A549 (cell line): Measurements from ENCODE around the gene PZP. TPM values are rescaled to one million over a fixed set of nuclear protein-coding genes. Genes with fewer than 3 reads are reported as not detected.
"Not testable (repeated sequence)": the region's sequence is repeated elsewhere in the genome, so short reads cannot be mapped to it uniquely, and the experiment has no call there.

Source experiments
- ATAC-seq, 2 experiments: fragments of 200-7000 bp in 1 of 2; fragments of >200 bp in 1 of 2; cut with Nextera tagmentation in 1 of 2; cut with Tn5 transposase in 1 of 2; 3 replicates each; pipeline versions ENCODE4 v1.8.0 to v1.9.1; 2018 to 2020; ENCODE audit warnings: mild to moderate bottlenecking in 1 of 2, moderate library complexity in 1 of 2
- CTCF ChIA-PET: fragments of 300-600 bp; sonication (Branson Sonifier 250); formaldehyde crosslinking; extraction: SDS; loops from one replicate; lab custom pipeline; 2021; ENCODE audit warnings: antibody characterized with exemption, inconsistent platforms; lab: Yijun Ruan, JAX
- POLR2A ChIA-PET: fragments of 350-600 bp; formaldehyde crosslinking; extraction: SDS; loops from one replicate; lab custom pipeline; 2021; ENCODE audit warnings: antibody characterized with exemption, inconsistent platforms; lab: Yijun Ruan, JAX
- DNase-seq, 2 experiments: peaks; one replicate each; pipeline versions ENCODE4 v3.0.0 to v3.0.0-alpha.2; 2011 to 2016; ENCODE audit warnings: low read depth in 1 of 2, low spot score in 1 of 2
- FAIRE-seq: peaks from 2 replicates; lab custom pipeline; 2011; peaks lifted over from hg19 to GRCh38; lab: Jason Lieb, UNC
- H3K27ac ChIP-seq, 2 experiments: fragments of >200 bp; sonication (Bioruptor Twin); formaldehyde crosslinking; 3 replicates each; pipeline ENCODE4 v1.5.1; 2016 to 2017
- H3K4me1 ChIP-seq: fragments of >200 bp; sonication (Bioruptor Twin); formaldehyde crosslinking; 3 replicates; pipeline ENCODE4 v1.6.1; 2016
- H3K4me2 ChIP-seq: fragments of >200 bp; sonication (Bioruptor Twin); formaldehyde crosslinking; 3 replicates; pipeline ENCODE4 v1.6.1; 2016
- H3K4me3 ChIP-seq: fragments of >200 bp; sonication (Bioruptor Twin); formaldehyde crosslinking; 3 replicates; pipeline ENCODE4 v1.5.1; 2016
- H3K9me3 ChIP-seq: fragments of >200 bp; sonication (Bioruptor Twin); formaldehyde crosslinking; 3 replicates; pipeline ENCODE4 v1.6.1; 2016
- BCL3 ChIP-seq: fragments of >200 bp; sonication (Bioruptor Twin); formaldehyde crosslinking; IDR thresholded peaks from 3 replicates; pipeline ENCODE4 v1.6.1; 2016
- CBX2 ChIP-seq: fragments of 200-600 bp; sonication (generic); IDR thresholded peaks from 2 replicates; pipeline ENCODE4 v1.6.1; 2016; ENCODE audit warnings: low read depth, mild to moderate bottlenecking, borderline replicate concordance
- CBX8 ChIP-seq: fragments of 200-600 bp; sonication (generic); IDR thresholded peaks from 2 replicates; pipeline ENCODE4 v1.6.1; 2016
- CHD2 ChIP-seq: fragments of 150-350 bp; IDR thresholded peaks from 2 replicates; pipeline ENCODE4 v1.6.1; 2014; ENCODE audit warnings: low read length; ENCODE audit not compliant: partially characterized antibody
- CHD4 ChIP-seq: fragments of 200-600 bp; sonication (generic); IDR thresholded peaks from 2 replicates; pipeline ENCODE4 v1.6.1; 2016; ENCODE audit warnings: antibody characterized with exemption, mild to moderate bottlenecking, borderline replicate concordance
- EP300 ChIP-seq, 2 experiments: fragments of >200 bp; sonication (Bioruptor Twin); formaldehyde crosslinking; IDR thresholded peaks; 2 replicates in 1 of 2; 3 replicates in 1 of 2; pipeline ENCODE4 v1.6.1; 2016 to 2017
- ESRRA ChIP-seq: fragments of 150-350 bp; IDR thresholded peaks from 2 replicates; pipeline ENCODE4 v1.6.1; 2014; ENCODE audit warnings: mild to moderate bottlenecking, low read length, borderline replicate concordance
- GATA3 ChIP-seq: IDR thresholded peaks from 2 replicates; pipeline ENCODE4 v1.6.1; 2012; ENCODE audit warnings: borderline replicate concordance
- HDAC2 ChIP-seq: fragments of 200-600 bp; sonication (generic); IDR thresholded peaks from 2 replicates; pipeline ENCODE4 v1.6.1; 2016
- HOXA7 ChIP-seq: fragments of 250-450 bp; sonication (Bioruptor Pico); IDR thresholded peaks from 2 replicates; pipeline ENCODE4 v1.5.0; 2020; ENCODE audit warnings: mild to moderate bottlenecking, moderate library complexity
- MAZ ChIP-seq: fragments of 150-350 bp; IDR thresholded peaks from 2 replicates; pipeline ENCODE4 v1.6.1; 2014; ENCODE audit warnings: antibody characterized with exemption, low read depth, low read length, borderline replicate concordance
- MYC ChIP-seq: IDR thresholded peaks from 2 replicates; pipeline ENCODE4 v1.6.1; 2012; ENCODE audit warnings: mild to moderate bottlenecking, inconsistent platforms, low read length, improper control_type of control experiment, borderline replicate concordance
- NPAS2 ChIP-seq: fragments of 250-450 bp; sonication (Bioruptor Pico); IDR thresholded peaks from 2 replicates; pipeline ENCODE4 v1.8.0; 2022; ENCODE audit warnings: mild to moderate bottlenecking, moderate library complexity, borderline replicate concordance
- PHF8 ChIP-seq: fragments of 200-600 bp; sonication (generic); IDR thresholded peaks from 2 replicates; pipeline ENCODE4 v1.6.1; 2016; ENCODE audit warnings: low read depth, mild to moderate bottlenecking, antibody characterized with exemption, moderate library complexity, borderline replicate concordance
- RAD21 ChIP-seq, 2 experiments: fragments of >200 bp in 1 of 2; sonication (Bioruptor Twin) in 1 of 2; formaldehyde crosslinking in 1 of 2; IDR thresholded peaks in 1 of 2; conservative IDR thresholded peaks in 1 of 2; 2 replicates in 1 of 2; 3 replicates in 1 of 2; pipeline ENCODE4 v1.6.1; 2012 to 2018; ENCODE audit warnings: inconsistent platforms in 1 of 2
- RFX5 ChIP-seq: fragments of 450-650 bp; IDR thresholded peaks from 2 replicates; pipeline ENCODE4 v1.7.1; 2014; ENCODE audit warnings: antibody characterized with exemption, mild to moderate bottlenecking, moderate library complexity
- USF2 ChIP-seq: fragments of 450-650 bp; IDR thresholded peaks from 2 replicates; pipeline ENCODE4 v1.6.1; 2014; ENCODE audit warnings: antibody characterized with exemption
- ZC3H11A ChIP-seq: fragments of 450-650 bp; IDR thresholded peaks from 2 replicates; pipeline ENCODE4 v1.6.1; 2014; ENCODE audit warnings: antibody characterized with exemption, mild to moderate bottlenecking
- ZNF302 ChIP-seq: fragments of 250-450 bp; sonication (Bioruptor Pico); IDR thresholded peaks from 2 replicates; pipeline ENCODE4 v1.9.0; 2021; ENCODE audit warnings: inconsistent platforms, mild to moderate bottlenecking, moderate library complexity
- WGBS: methylation state at CpG from one replicate; pipeline ENCODE4 v1.1.6; 2017; ENCODE audit errors: missing lambda C conversion rate; 5-methylcytosine and 5-hydroxymethylcytosine counted together
- polyA plus RNA-seq, 4 experiments: library from polyadenylated mRNA; depleted of rRNA in 3 of 4; stranded (reverse); fragments of >200 nt; fragmentation: RNase III in 1 of 4; extraction: RNeasy Plus Mini Kit Qiagen cat#74134 plus additional on column Dnase treatment in 1 of 4; gene quantifications; 2 replicates in 3 of 4; 3 replicates in 1 of 4; pipeline ENCODE4 v1.2.3, GENCODE V29; 2011 to 2017

The PZP gene
- polyA plus RNA-seq, 2 of the 4 experiments (the other 2 are of a cell fraction): not detected

GRCh38 chr12:9253464-9253863 is 45.3 kb upstream of the PZP start:
- WGBS: 9% methylated on average over 5 of the region's 5 CpGs

GRCh38 chr12:9252791-9253190 is 44.6 kb upstream of the PZP start:
- DNase-seq, H3K9me3 ChIP-seq, H3K27ac ChIP-seq, CTCF ChIA-PET, FAIRE-seq, H3K4me1 ChIP-seq, ATAC-seq, POLR2A ChIA-PET, H3K4me3 ChIP-seq, H3K4me2 ChIP-seq: not testable (repeated sequence)
- WGBS: 0% methylated on average over 2 of the region's 2 CpGs

More at GRCh38 chr12:9253464-9253863, 45.3 kb upstream of the PZP start:
- no peak for ATAC-seq
- H3K4me2 ChIP-seq: no peak overlapping the region
- H3K9me3 ChIP-seq: no peaks in the 10 kb centered on the region
- no peak for TF ChIP-seq HDAC2
- H3K4me1 ChIP-seq: no peaks in the 10 kb centered on the region
- ChIA-PET POLR2A (no interaction called here), CTCF (no interaction called here)
- no peak overlapping the region for H3K27ac ChIP-seq
- no peak overlapping the region for H3K4me3 ChIP-seq
- DNase-seq: no peak
- no peak for FAIRE-seq

GRCh38 chr12:9252256-9252655 is 44.1 kb upstream of the PZP start:
- no peak for FAIRE-seq
- Histone ChIP-seq H3K4me2 (no peak overlapping the region), H3K4me3 (no peak overlapping the region), H3K4me1 (no peaks in the 10 kb centered on the region), H3K27ac (no peak overlapping the region), H3K9me3 (no peaks in the 10 kb centered on the region)
- ChIA-PET CTCF (no interaction called here), POLR2A (no interaction called here)
- ATAC-seq: no peak
- DNase-seq: no peak
- TF ChIP-seq MYC: no peak
- TF ChIP-seq CHD4: no peak
- no peak for TF ChIP-seq RAD21 (conservative IDR thresholded peaks at IDR 0.05 in 1 of 2, IDR thresholded peaks at IDR 0.05 in 1 of 2)
- TF ChIP-seq ESRRA: no peak
- TF ChIP-seq USF2: no peak

GRCh38 chr12:9248435-9248834 is 40.2 kb upstream of the PZP start:
- FAIRE-seq (no peak), DNase-seq (no peak), ATAC-seq (no peak)
- Histone ChIP-seq H3K4me3 (no peak overlapping the region), H3K9me3 (no peaks in the 10 kb centered on the region), H3K27ac (no peak overlapping the region), H3K4me2 (no peak overlapping the region), H3K4me1 (no peaks in the 10 kb centered on the region)
- TF ChIP-seq CBX2 (no peak), RFX5 (no peak), HOXA7 (CRISPR knock-in tag) (no peak), ZNF302 (CRISPR knock-in tag) (no peak), BCL3 (no peak), GATA3 (no peak), CHD2 (no peak), CBX8 (no peak), MAZ (no peak), ZC3H11A (no peak), RAD21 (conservative IDR thresholded peaks at IDR 0.05 in 1 of 2, IDR thresholded peaks at IDR 0.05 in 1 of 2) (no peak), EP300 (IDR thresholded peaks at IDR 0.05) (no peak), NPAS2 (CRISPR knock-in tag) (no peak), PHF8 (no peak)
- POLR2A ChIA-PET: no interaction called here
- WGBS: 28% methylated on average over 3 of the region's 3 CpGs
- CTCF ChIA-PET: no interaction called here
